GM12878 (cell line): ENCODE data around the gene PRDM9. TPM values are rescaled to one million over a fixed set of nuclear protein-coding genes. Genes with fewer than 3 reads are reported as not detected.

ENCODE experiments used
- ATAC-seq: fragments of 200-7000 bp; cut with Tn5 transposase; 3 replicates; pipeline ENCODE4 v1.9.1; 2020; ENCODE audit warnings: mild to moderate bottlenecking, moderate library complexity
- BruUV-seq: library from RNA; stranded (reverse); fragments of 400-500 nt; replicated peaks from 2 replicates; lab custom pipeline; 2021; lab: Mats Ljungman, UMichigan
- CTCF ChIA-PET: fragments of 300-600 bp; sonication (Branson Sonifier 250); formaldehyde crosslinking; extraction: SDS; loops from one replicate; lab custom pipeline; 2021; ENCODE audit warnings: inconsistent platforms; lab: Yijun Ruan, JAX
- POLR2A ChIA-PET: fragments of 350-600 bp; formaldehyde crosslinking; extraction: SDS; loops from one replicate; lab custom pipeline; 2021; ENCODE audit warnings: inconsistent platforms; lab: Charles Lee
- RAD21 ChIA-PET: fragments of 300-600 bp; sonication (Branson Sonifier 250); formaldehyde crosslinking; loops from one replicate; lab custom pipeline; 2023; ENCODE audit warnings: antibody characterized with exemption; ENCODE audit not compliant: unreplicated experiment; lab: Charles Lee
- SMC1A ChIA-PET: fragments of 300-600 bp; sonication (Branson Sonifier 250); formaldehyde crosslinking; loops from one replicate; lab custom pipeline; 2023; ENCODE audit not compliant: unreplicated experiment, uncharacterized antibody; lab: Charles Lee
- DNase-seq: peaks from one replicate; pipeline ENCODE4 v3.0.0-alpha.2; 2011; ENCODE audit warnings: low read depth, low spot score
- FAIRE-seq: peaks from 3 replicates; lab custom pipeline; 2011; peaks lifted over from hg19 to GRCh38; lab: Jason Lieb, UNC
- H2AFZ ChIP-seq: 2 replicates; pipeline ENCODE4 v1.6.0; 2011; ENCODE audit warnings: low read depth, low read length, control low read depth; ENCODE audit not compliant: control insufficient read depth
- H3K27ac ChIP-seq: 2 replicates; pipeline ENCODE4 v1.5.1; 2011; ENCODE audit warnings: control low read depth; ENCODE audit not compliant: control insufficient read depth, insufficient read depth
- H3K27me3 ChIP-seq, 2 experiments: replicated peaks in 1 of 2; 2 replicates each; pipeline versions ENCODE4 v1.6.0 to v1.6.1; 2011; ENCODE audit warnings: low read length in 1 of 2; ENCODE audit not compliant: control insufficient read depth in 2 of 2, insufficient read depth in 2 of 2
- H3K36me3 ChIP-seq, 2 experiments: 2 replicates each; pipeline ENCODE4 v1.5.1; 2011; ENCODE audit warnings: low read length in 1 of 2; ENCODE audit not compliant: control insufficient read depth in 2 of 2, insufficient read depth in 2 of 2
- H3K4me1 ChIP-seq: 2 replicates; pipeline ENCODE4 v1.6.1; 2011; ENCODE audit warnings: mild to moderate bottlenecking, low read length, moderate library complexity, mixed read lengths; ENCODE audit not compliant: control insufficient read depth, insufficient read depth
- H3K4me2 ChIP-seq: 2 replicates; pipeline ENCODE4 v1.6.0; 2011; ENCODE audit warnings: control low read depth; ENCODE audit not compliant: control insufficient read depth, insufficient read depth
- H3K4me3 ChIP-seq: fragments of 200-600 bp; sonication (generic); 2 replicates; pipeline ENCODE4 v1.5.1; 2016
- H3K79me2 ChIP-seq: 2 replicates; pipeline ENCODE4 v1.6.0; 2011; ENCODE audit warnings: low read length; ENCODE audit not compliant: control insufficient read depth, insufficient read depth
- H3K9ac ChIP-seq: 2 replicates; pipeline ENCODE4 v1.8.0; 2011; ENCODE audit warnings: low read length, control low read depth, mixed read lengths; ENCODE audit not compliant: control insufficient read depth, insufficient read depth
- H3K9me3 ChIP-seq: replicated peaks from 3 replicates; pipeline ENCODE4 v1.5.1; 2011; ENCODE audit warnings: mild to moderate bottlenecking, low read length; ENCODE audit not compliant: control insufficient read depth, insufficient read depth
- H4K20me1 ChIP-seq: 2 replicates; pipeline ENCODE4 v1.6.0; 2011; ENCODE audit not compliant: control insufficient read depth, insufficient read depth
- E2F8 ChIP-seq: fragments of 450-650 bp; IDR thresholded peaks from 2 replicates; pipeline ENCODE4 v1.6.1; 2018; ENCODE audit warnings: mild to moderate bottlenecking, low read depth, moderate library complexity; ENCODE audit not compliant: partially characterized antibody
- ESRRA ChIP-seq: IDR thresholded peaks from 2 replicates; pipeline ENCODE4 v1.6.1; 2012; ENCODE audit warnings: mild to moderate bottlenecking, low read length, improper control_type of control experiment
- HDAC6 ChIP-seq: fragments of 200-600 bp; sonication (generic); IDR thresholded peaks from one replicate; pipeline ENCODE4 v1.8.0; 2017; ENCODE audit warnings: antibody characterized with exemption; ENCODE audit not compliant: unreplicated experiment
- HSF1 ChIP-seq: fragments of 150-350 bp; IDR thresholded peaks from 2 replicates; pipeline ENCODE4 v1.6.1; 2014; ENCODE audit warnings: mild to moderate bottlenecking, low read depth, low read length
- IRF5 ChIP-seq: fragments of 450-650 bp; IDR thresholded peaks from 2 replicates; pipeline ENCODE4 v1.6.1; 2017; ENCODE audit warnings: borderline replicate concordance
- NKRF ChIP-seq: fragments of 450-650 bp; conservative IDR thresholded peaks from 2 replicates; pipeline ENCODE4 v1.6.1; 2017; ENCODE audit warnings: mild to moderate bottlenecking, moderate library complexity
- NR2F1 ChIP-seq: fragments of 450-650 bp; conservative IDR thresholded peaks from 2 replicates; pipeline ENCODE4 v1.6.1; 2017; ENCODE audit warnings: mild to moderate bottlenecking
- PRDM15 ChIP-seq: fragments of 450-650 bp; formaldehyde crosslinking; IDR thresholded peaks from 2 replicates; pipeline ENCODE4 v1.4.0; 2020; ENCODE audit warnings: mild to moderate bottlenecking, moderate library complexity
- SP1 ChIP-seq: IDR thresholded peaks from one replicate; pipeline ENCODE4 v1.6.1; 2011; ENCODE audit warnings: low read depth, low read length
- STAT3 ChIP-seq: IDR thresholded peaks from 2 replicates; pipeline ENCODE4 v1.6.1; 2011; ENCODE audit warnings: low read depth, low read length, improper control_type of control experiment
- WGBS: methylation state at CpG from one replicate; pipeline ENCODE4 v1.1.6; 2016; ENCODE audit warnings: low lambda C conversion rate; ENCODE audit not compliant: insufficient replicate concordance, insufficient coverage; ENCODE audit errors: missing lambda C conversion rate; 5-methylcytosine and 5-hydroxymethylcytosine counted together
- in situ Hi-C: fragments of 300-500 bp; cut with MboI; formaldehyde crosslinking; loops from 9 replicates; pipeline ENCODE4 v1.14.3; 2018; ENCODE audit warnings: mixed read lengths
- intact Hi-C: fragments of 100-400 bp; cut with micrococcal nuclease; formaldehyde crosslinking; loops from one replicate; pipeline ENCODE4 v1.14.2; 2022; ENCODE audit not compliant: unreplicated experiment
- polyA plus RNA-seq, 11 experiments: library from polyadenylated mRNA; depleted of rRNA in 4 of 11; unstranded in 6 of 11; stranded (reverse) in 5 of 11; fragments of >200 nt; fragmentation: Nextera tagmentation in 4 of 11; fragmentation: Illumina TruSeq in 1 of 11; extraction: Ambion mirVana in 4 of 11; extraction: Trizol in 1 of 11; gene quantifications; 1 replicate in 1 of 11; 2 replicates in 10 of 11; pipeline versions ENCODE4 v1.2.1 to v1.2.3, GENCODE V29; 2011 to 2016; ENCODE audit warnings: inconsistent platforms in 2 of 11, missing spikeins in 2 of 11, low read depth in 1 of 11
- total RNA-seq, 4 experiments: library from RNA; depleted of rRNA in 3 of 4; stranded (reverse); fragments of >200 nt in 3 of 4; fragmentation: Illumina TruSeq in 1 of 4; extraction: Trizol in 1 of 4; gene quantifications; 2 replicates each; pipeline versions ENCODE4 v1.2.1 to v1.2.3, GENCODE V29; 2013 to 2021

PRDM9 gene
- total and polyA plus RNA-seq, 10 of the 15 experiments (the other 5 are each of a cell fraction or from before 2014, with no cell fraction given) = not detected

GRCh38 chr5:23461576-23461975 is 45.8 kb upstream of the PRDM9 start:
- no peak overlapping the region for H3K4me3 ChIP-seq
- ChIA-PET RAD21 (no interaction called here), SMC1A (no interaction called here), POLR2A (no interaction called here), CTCF (no interaction called here)
- TF ChIP-seq HDAC6 (no peak), NKRF (no peak), STAT3 (no peak), HSF1 (no peak), SP1 (no peak), ESRRA (no peak), E2F8 (no peak), NR2F1 (no peak), PRDM15 (CRISPR knock-in tag) (no peak), IRF5 (no peak)
- no TSS peak for BruUV-seq
- no peaks in the 10 kb centered on the region for H3K9me3 ChIP-seq
- in situ Hi-C loops = no loop called here
- no peaks in the 10 kb centered on the region for H3K27me3 ChIP-seq
- no peak overlapping the region for H3K9ac ChIP-seq
- 23% methylated on average over 1 of the region's 1 CpG for WGBS
- no peaks in the 10 kb centered on the region for H3K4me1 ChIP-seq
- no peaks in the 10 kb centered on the region for H3K36me3 ChIP-seq
- DNase-seq = no peak
- intact Hi-C loops = no loop called here
- no peak overlapping the region for H2AFZ ChIP-seq
- no peak overlapping the region for H3K27ac ChIP-seq
- FAIRE-seq = no peak
- no peak overlapping the region for H3K4me2 ChIP-seq
- no peak for ATAC-seq
- no peaks in the 10 kb centered on the region for H3K79me2 ChIP-seq
- H4K20me1 ChIP-seq = no peaks in the 10 kb centered on the region
